ENCODE data around the gene CHI3L1.

CHI3L1 gene

DNA sequence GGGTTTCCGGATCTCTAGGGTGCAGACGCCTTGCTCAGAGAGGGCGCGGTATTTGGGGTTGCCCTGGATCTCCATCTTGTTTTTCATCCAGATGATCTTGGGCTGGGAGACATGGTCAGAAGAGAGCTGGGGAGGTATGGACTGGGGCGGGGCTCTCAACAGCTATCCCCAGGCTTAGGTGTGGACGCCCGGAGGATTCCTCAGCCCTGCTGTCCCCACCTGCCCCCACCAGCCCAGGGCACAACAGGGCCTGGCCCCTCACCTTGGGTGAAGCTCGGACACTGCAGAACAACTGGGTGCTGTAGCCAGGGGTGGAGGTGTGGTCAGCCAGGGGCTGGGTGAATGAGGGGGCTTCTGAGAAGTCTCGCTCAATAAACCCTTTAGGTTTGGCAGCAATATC, 17.5 kb downstream of the CHI3L1 start:
- ATAC-seq: no peak
- no peak for DNase-seq

- DNase-seq (no peak), ATAC-seq (no peak)
Measured at GRCh38 chr1:203168256-203168786, 18.2 kb downstream of the CHI3L1 start.

- ATAC-seq (no peak), DNase-seq (no peak)
Measured at GRCh38 chr1:203167913-203168200, 18.6 kb downstream of the CHI3L1 start.

DNA sequence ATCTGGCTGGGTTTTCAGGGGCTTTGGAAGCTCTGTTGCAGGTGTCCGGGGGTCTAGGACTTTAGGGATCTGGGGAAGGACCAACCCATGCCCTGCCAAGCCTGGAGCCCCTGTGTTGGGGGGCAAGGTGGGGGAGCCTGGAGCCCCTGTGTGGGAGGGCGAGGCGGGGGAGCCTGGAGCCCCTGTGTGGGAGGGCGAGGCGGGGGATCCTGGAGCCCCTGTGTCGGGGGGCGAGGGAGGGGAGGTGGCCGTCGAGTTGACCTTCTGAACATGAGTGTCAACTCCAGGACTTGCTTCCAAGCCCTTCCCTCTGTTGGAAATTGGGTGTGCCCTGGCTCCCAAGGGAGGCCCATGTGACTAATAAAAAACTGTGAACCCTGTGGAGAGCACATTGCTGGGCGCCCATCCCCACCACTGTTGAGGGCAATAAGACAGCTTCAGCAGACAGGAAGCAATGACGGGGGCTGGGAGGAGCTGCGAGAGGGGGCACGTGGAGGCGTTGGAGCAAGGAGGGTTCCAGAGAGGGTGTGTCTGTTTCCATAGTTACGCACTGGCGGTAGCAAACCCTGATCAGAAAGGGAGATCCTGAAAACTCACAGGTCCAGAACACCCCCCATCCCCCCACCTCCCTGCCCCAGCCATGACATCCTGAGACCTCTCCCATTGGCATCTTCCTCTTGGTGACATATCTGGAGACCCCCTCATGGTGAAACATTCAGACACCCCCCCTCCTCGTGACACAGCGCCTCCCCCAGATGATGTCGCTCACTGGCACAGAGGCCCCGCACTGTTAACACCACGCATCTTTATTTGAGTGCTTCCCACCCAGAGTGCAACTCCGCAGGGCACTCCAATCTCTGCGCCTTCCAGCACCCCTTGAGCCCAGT, 19.2 kb downstream of the CHI3L1 start:
- ATAC-seq: no peak
- DNase-seq: no peak

- no peak for DNase-seq
- peak; percentile 34 for ATAC-seq
Measured at GRCh38 chr1:203166192-203166940, 20.1 kb downstream of the CHI3L1 start.

DNA sequence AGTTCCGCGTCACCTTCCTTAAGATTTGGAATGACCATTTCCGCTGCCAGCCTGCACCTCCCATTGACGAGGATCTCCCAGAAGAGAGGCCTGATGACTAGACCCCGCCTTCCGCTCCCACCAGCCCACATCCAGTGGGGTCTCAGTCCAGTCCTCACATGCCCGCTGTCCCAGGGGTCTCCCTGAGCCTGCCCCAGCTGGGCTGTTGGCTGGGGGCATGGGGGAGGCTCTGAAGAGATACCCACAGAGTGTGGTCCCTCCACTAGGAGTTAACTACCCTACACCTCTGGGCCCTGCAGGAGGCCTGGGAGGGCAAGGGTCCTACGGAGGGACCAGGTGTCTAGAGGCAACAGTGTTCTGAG, 20.7 kb downstream of the CHI3L1 start:
- no peak for DNase-seq
- no peak for ATAC-seq

- ATAC-seq (no peak), DNase-seq (no peak)
Measured at GRCh38 chr1:203165101-203165799, 21.3 kb downstream of the CHI3L1 start.

DNA sequence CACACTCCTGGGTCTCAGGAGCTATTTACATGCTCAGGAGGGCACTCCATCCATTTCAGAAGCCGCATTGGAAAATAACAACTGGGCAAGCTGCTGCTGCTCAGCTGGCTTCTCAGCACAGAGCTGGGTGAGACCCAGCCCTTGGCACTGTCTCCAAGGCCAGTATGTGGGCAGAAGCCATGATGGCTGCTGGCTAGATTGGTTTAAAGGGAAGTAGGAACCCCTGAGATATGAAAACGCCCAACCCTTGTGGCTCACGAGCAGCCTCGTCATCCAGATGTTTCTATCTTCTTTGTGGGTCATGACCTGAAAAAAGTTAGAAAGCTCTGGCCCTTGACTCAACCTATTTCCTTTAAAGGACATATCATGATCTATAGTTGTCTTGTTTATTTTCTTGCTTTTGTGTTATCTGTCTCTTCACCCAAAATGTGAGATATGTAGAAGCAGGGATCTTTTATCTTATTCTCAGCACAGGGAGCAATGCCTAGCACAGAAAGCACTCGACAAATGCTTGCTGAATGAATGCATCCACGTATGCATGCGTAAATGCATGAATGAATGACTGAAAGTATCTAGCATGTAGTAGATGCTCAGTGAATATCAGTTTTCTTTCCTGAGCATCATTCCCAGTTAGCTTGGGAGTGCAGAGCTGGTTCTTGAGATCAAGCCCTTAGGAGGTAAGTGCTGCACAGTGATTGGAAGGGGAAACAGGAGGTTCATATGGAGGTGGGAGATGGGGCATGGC, 22.4 kb downstream of the CHI3L1 start:
- no peak for ATAC-seq
- no peak for DNase-seq

DNA sequence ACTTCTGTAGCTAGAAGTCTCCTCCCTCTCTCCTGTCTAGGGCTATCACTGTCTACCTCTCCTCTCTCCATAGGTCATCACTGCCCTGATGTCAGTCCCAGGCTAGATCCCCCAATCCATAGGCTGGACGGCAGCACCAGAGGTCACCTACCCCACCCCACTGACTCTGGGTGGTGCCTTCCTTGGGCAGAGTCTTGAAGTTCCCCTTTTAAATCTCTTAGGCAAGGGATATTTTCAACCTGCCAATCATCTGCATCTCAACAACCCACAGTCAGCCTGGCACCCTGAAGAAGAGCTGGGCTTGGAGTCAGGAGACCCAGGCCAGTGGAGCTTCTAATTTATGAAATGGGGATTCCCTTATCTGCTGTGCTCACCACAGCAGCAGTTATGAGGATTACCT, 24.1 kb downstream of the CHI3L1 start:
- no peak for DNase-seq

DNA sequence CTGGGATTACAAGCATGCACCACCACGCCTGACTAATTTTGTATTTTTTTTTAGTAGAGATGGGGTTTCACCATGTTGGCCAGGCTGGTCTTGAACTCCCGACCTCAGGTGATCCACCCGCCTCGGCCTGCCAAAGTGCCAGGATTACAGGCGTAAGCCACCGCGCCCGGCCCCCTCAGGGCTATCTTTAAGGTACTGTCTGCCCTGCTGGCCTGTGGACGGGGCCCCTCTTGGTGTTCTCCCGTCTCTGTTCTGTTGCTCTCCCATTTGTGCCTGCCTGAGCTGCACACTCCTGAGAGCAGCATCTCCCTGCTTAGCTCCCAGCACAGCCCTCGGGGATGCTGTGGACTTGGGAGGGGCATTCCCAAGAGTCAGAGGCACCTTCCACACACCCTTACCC, 24.8 kb downstream of the CHI3L1 start:
- DNase-seq (no peak), ATAC-seq (no peak)

More for the DNA sequence above, 24.1 kb downstream of the CHI3L1 start:
- ATAC-seq: no peak

DNA sequence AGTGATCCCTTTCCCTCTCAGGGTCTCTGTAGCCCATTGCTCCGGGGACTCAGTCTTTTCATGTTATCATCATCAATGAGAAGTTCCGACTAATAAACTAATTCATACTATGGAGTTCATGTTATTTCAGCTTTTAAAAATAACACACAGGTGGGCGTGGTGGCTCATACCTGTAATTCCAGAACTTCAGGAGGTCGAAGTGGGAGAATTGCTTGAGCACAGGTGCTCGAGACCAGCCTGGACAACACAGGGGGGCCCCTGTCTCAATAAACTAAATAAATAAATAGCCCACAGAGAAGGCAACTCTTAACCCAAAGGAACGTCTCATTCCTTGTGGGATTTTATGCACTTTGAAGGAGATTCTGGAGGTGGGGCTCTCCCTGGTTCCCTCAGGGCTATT, 25.3 kb downstream of the CHI3L1 start:
- ATAC-seq (no peak), DNase-seq (no peak)

GRCh38 chr1:203159844-203160243, 26.7 kb downstream of the CHI3L1 start:
- DNase-seq (no peak), ATAC-seq (no peak)

DNA sequence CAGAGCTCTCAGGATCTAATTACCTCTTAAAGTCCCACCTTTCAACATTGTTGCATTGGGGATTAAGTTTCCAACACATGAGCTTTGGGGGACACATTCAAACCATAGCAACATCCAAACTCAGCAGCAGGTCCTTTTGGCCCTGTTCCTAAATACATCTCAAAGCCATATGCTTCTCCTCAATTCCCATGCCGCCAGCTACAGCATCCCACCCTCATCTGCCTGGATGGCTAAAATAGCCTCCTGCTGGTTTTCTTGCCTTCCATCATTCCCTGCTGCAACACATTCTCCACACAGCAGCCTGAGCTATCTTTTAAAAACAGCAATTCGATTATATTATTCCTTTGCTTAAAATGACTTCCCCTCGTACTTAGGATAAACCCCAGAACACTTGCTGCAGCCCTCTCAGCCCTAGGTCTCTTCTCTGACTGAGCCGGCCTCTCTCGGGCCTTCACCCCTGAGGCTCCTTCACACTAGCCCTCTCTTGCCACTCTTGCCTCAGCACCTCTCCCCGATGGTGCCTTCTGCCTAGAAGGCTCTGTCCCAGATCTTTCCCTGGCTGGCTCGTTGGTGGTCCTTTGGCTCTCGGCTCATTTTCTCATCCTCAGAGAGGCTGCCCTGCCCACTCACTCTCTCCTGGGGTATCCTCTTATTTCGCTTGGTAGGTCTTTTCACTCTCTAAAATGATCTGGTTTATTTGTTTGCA, 27.4 kb downstream of the CHI3L1 start:
- DNase-seq (no peak), ATAC-seq (no peak)

GRCh38 chr1:203158423-203158822, 28.1 kb downstream of the CHI3L1 start:
- DNase-seq (no peak), ATAC-seq (no peak)

- ATAC-seq: no peak
- no peak for DNase-seq
Measured at GRCh38 chr1:203156280-203156679, 30.2 kb downstream of the CHI3L1 start.

- no peak for DNase-seq
- ATAC-seq: no peak
Measured at GRCh38 chr1:203153989-203154821, 32.3 kb downstream of the CHI3L1 start.

DNA sequence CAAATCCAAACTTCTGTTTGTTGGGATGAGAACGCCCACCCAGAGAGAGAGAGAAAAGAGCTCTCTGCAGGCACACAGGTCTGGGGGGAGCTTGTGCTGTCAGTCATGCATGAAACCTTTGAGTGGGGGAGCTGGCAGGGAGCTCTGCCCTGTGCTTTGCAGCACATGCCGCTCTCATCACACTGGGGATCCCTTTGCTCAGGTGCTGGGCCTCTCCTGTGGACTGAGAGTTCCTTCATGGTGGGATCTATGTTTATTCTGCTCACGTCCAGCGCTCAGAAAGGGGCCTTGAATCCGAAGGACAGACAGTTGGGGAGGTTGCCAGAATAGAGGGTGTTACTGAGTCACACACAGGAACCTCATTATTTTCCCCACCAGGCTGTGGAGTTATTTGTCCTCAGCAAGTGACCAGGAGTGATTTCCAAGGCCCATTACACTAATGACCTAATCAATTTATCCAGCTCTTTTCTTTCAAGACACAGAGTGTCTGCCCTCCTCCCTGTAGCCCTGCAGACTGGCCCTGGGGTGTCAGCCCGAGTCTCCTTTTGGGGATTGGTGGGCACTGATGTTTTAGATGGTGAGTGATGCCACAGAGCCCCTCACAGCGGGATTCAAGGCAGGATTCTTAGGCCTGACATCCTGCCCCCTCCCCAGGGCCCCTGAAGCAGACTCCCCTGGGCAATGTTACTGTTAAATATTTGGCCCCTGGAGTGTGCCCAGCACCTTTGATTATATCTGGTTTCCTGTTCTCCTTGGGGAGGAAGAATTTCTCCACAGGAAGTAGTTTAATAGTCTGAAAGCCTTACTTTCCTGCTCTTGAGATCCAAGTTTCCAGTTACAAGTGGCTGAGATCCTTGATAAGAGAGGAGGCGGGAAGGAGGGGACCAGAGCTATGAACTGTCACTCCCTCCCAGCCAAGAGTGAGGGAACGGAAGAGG, 33.2 kb downstream of the CHI3L1 start:
- ATAC-seq (no peak), DNase-seq (no peak)

- ATAC-seq: no peak
- DNase-seq: no peak
Measured at GRCh38 chr1:203152158-203153034, 34.1 kb downstream of the CHI3L1 start.

Measured in stimulated activated naive CD8-positive, alpha-beta T cell treated with anti-CD3 and anti-CD28 coated beads, Interleukin-15, Interleukin-2, amounts not matched to agents 100 U/mL and 50 U/mL, for 24 hours (primary cell).